OCI-LY1 (cell line): Measurements from ENCODE around the gene RAPGEF4.

Experiments
- H2AFZ ChIP-seq: fragments of 200-600 bp; sonication (generic), shearing (Covaris generic); 2 replicates; pipeline ENCODE4 v1.6.0; 2014; ENCODE audit warnings: antibody characterized with exemption, mild to moderate bottlenecking, low read length
- H3F3A ChIP-seq: fragments of 200-600 bp; sonication (generic), shearing (Covaris generic); 2 replicates; pipeline ENCODE4 v1.6.0; 2014; ENCODE audit warnings: mild to moderate bottlenecking, antibody characterized with exemption, low read length, moderate library complexity; ENCODE audit not compliant: insufficient read depth
- H3K27ac ChIP-seq: fragments of 200-600 bp; sonication (generic); 2 replicates; pipeline ENCODE4 v1.5.1; 2014; ENCODE audit warnings: low read length, mixed run types, mild to moderate bottlenecking, low read depth; ENCODE audit not compliant: poor library complexity, severe bottlenecking
- H3K27me3 ChIP-seq: fragments of 200-600 bp; sonication (generic); 2 replicates; pipeline ENCODE4 v1.6.0; 2014; ENCODE audit warnings: antibody characterized with exemption, mild to moderate bottlenecking, low read length, moderate library complexity; ENCODE audit not compliant: insufficient read depth
- H3K36me3 ChIP-seq: fragments of 200-600 bp; sonication (generic); 2 replicates; pipeline ENCODE4 v1.6.1; 2014; ENCODE audit warnings: mild to moderate bottlenecking, antibody characterized with exemption, low read length, moderate library complexity, mixed read lengths; ENCODE audit not compliant: insufficient read depth
- H3K4me1 ChIP-seq: fragments of 200-600 bp; sonication (generic); 2 replicates; pipeline ENCODE4 v1.5.1; 2014; ENCODE audit warnings: mild to moderate bottlenecking, low read length, moderate library complexity; ENCODE audit not compliant: insufficient read depth, severe bottlenecking
- H3K4me2 ChIP-seq: fragments of 200-600 bp; sonication (generic), shearing (Covaris generic); 2 replicates; pipeline ENCODE4 v1.6.1; 2014; ENCODE audit warnings: low read length
- H3K4me3 ChIP-seq: fragments of 200-600 bp; sonication (generic); 2 replicates; pipeline ENCODE4 v1.5.1; 2014; ENCODE audit warnings: low read length, low read depth, mild to moderate bottlenecking, mixed read lengths; ENCODE audit not compliant: poor library complexity, severe bottlenecking
- H3K79me2 ChIP-seq: fragments of 200-600 bp; shearing (Covaris generic); 2 replicates; pipeline ENCODE4 v1.6.1; 2016; ENCODE audit warnings: mixed run types, low read length, mixed read lengths; ENCODE audit not compliant: insufficient read depth
- H3K9ac ChIP-seq: fragments of 200-600 bp; sonication (generic), shearing (Covaris generic); 2 replicates; pipeline ENCODE4 v1.6.1; 2014; ENCODE audit warnings: mild to moderate bottlenecking, low read length, mixed read lengths
- H3K9me2 ChIP-seq: fragments of 200-600 bp; sonication (generic), shearing (Covaris generic); 2 replicates; pipeline ENCODE4 v1.6.1; 2014; ENCODE audit warnings: low read depth, mild to moderate bottlenecking, low read length, mixed read lengths
- H3K9me3 ChIP-seq: fragments of 200-600 bp; shearing (Covaris generic); 2 replicates; pipeline ENCODE4 v1.6.1; 2014; ENCODE audit warnings: low read length, mixed read lengths
- H4K20me1 ChIP-seq: fragments of 200-600 bp; sonication (generic), shearing (Covaris generic); 2 replicates; pipeline ENCODE4 v1.6.0; 2016; ENCODE audit warnings: mild to moderate bottlenecking, low read length; ENCODE audit not compliant: insufficient read depth
- EZH2 ChIP-seq: fragments of 200-600 bp; sonication (generic), shearing (Covaris generic); IDR thresholded peaks from 2 replicates; pipeline ENCODE4 v1.8.0; 2017; ENCODE audit warnings: borderline replicate concordance, mixed run types, mild to moderate bottlenecking, antibody characterized with exemption, low read length, moderate library complexity, mixed read lengths
- TF ChIP-seq, protein P1 (sequence below): fragments of 200-600 bp; sonication (generic), shearing (Covaris generic); IDR thresholded peaks from 2 replicates; pipeline ENCODE4 v1.5.1; 2017; ENCODE audit warnings: mild to moderate bottlenecking, antibody characterized with exemption, low read length, moderate library complexity, mixed read lengths

The RAPGEF4 gene

GRCh38 chr2:172711110-172711509 is 24.5 kb upstream of the RAPGEF4 start:
- Histone ChIP-seq H3K9me2 (no peaks in the 10 kb centered on the region), H3K9ac (no peak overlapping the region), H4K20me1 (no peaks in the 10 kb centered on the region), H3K9me3 (no peaks in the 10 kb centered on the region), H3F3A (no peaks in the 10 kb centered on the region), H3K79me2 (no peaks in the 10 kb centered on the region), H2AFZ (no peak overlapping the region), H3K27ac (no peak overlapping the region), H3K36me3 (no peaks in the 10 kb centered on the region), H3K4me2 (no peak overlapping the region), H3K4me3 (no peak overlapping the region), H3K27me3 (no peaks in the 10 kb centered on the region), H3K4me1 (peaks cover 10% of the 10 kb centered on the region)
- TF ChIP-seq, protein P1, sequence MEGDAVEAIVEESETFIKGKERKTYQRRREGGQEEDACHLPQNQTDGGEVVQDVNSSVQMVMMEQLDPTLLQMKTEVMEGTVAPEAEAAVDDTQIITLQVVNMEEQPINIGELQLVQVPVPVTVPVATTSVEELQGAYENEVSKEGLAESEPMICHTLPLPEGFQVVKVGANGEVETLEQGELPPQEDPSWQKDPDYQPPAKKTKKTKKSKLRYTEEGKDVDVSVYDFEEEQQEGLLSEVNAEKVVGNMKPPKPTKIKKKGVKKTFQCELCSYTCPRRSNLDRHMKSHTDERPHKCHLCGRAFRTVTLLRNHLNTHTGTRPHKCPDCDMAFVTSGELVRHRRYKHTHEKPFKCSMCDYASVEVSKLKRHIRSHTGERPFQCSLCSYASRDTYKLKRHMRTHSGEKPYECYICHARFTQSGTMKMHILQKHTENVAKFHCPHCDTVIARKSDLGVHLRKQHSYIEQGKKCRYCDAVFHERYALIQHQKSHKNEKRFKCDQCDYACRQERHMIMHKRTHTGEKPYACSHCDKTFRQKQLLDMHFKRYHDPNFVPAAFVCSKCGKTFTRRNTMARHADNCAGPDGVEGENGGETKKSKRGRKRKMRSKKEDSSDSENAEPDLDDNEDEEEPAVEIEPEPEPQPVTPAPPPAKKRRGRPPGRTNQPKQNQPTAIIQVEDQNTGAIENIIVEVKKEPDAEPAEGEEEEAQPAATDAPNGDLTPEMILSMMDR = no peak
- no peak for TF ChIP-seq EZH2

DNA sequence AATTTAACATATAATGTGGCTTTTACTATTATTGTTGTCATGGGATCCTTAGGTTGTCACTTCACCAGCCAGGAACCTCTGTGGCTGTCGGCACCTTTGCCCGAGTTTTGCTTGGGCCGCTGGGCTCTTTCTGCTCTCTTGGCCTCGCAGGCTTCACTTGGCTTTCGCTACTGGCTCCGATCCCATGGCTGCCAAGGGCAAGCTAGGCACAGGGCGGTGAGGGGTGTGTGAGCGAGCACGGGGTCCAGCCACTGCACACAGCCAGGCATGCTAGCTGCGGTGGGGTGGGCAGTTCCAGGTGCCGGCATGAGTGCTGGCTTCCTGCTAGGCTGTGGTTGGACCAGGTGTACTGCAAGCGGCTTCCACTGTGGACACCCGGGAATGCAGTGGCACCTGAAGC is 23.4 kb upstream of the RAPGEF4 start:
- H3K27ac ChIP-seq = no peak overlapping the region
- no peaks in the 10 kb centered on the region for H3K36me3 ChIP-seq
- no peaks in the 10 kb centered on the region for H3F3A ChIP-seq
- no peaks in the 10 kb centered on the region for H3K79me2 ChIP-seq
- no peak overlapping the region for H3K4me2 ChIP-seq
- H3K4me3 ChIP-seq = no peak overlapping the region
- no peak for TF ChIP-seq EZH2
- TF ChIP-seq, protein P1 = no peak
- H3K9ac ChIP-seq = no peak overlapping the region
- H2AFZ ChIP-seq = no peak overlapping the region
- peaks cover 10% of the 10 kb centered on the region for H3K4me1 ChIP-seq
- H3K9me2 ChIP-seq = no peaks in the 10 kb centered on the region
- H3K27me3 ChIP-seq = no peaks in the 10 kb centered on the region
- no peaks in the 10 kb centered on the region for H3K9me3 ChIP-seq
- H4K20me1 ChIP-seq = no peaks in the 10 kb centered on the region

- Histone ChIP-seq H3K27me3 (no peaks in the 10 kb centered on the region), H3K4me1 (peaks cover 10% of the 10 kb centered on the region), H2AFZ (no peak overlapping the region), H3K27ac (no peak overlapping the region), H3K36me3 (no peaks in the 10 kb centered on the region), H3F3A (no peaks in the 10 kb centered on the region), H3K79me2 (no peaks in the 10 kb centered on the region), H3K4me3 (no peak overlapping the region), H4K20me1 (no peaks in the 10 kb centered on the region), H3K9me3 (no peaks in the 10 kb centered on the region), H3K9ac (no peak overlapping the region), H3K4me2 (no peak overlapping the region), H3K9me2 (no peaks in the 10 kb centered on the region)
- TF ChIP-seq, protein P1 = no peak
- no peak for TF ChIP-seq EZH2
These were observed 22.2 kb upstream of the RAPGEF4 start for GRCh38 chr2:172713365-172713875.
